Inferior parietal cortex (tissue), 1 donor: Measurements from ENCODE around the gene FRMD4B.

ENCODE experiments used
- DNase-seq: peaks from one replicate; pipeline ENCODE4 v3.0.0-alpha.2; 2016; ENCODE audit errors: extremely low spot score

Gene FRMD4B

DNA sequence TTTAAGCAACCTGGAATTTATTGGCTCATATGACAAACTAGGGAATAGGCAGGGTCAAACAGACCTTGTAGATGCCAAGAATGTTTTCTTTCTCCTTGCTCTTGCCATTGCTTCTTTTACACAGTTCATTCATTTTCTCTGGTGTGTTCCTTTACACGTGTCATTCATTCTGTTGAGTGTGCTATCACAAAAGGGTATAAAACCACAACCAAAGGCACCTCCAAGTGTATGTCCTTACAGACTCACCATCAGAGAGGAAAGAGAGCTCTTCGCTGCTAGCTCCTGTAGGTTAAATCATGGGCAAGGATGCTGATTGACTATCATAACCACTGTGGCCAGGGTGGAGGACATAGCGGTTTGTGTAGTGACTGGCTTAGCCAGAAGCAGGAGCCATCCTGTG is 19.2 kb upstream of the FRMD4B start:
- DNase-seq = no peak

DNA sequence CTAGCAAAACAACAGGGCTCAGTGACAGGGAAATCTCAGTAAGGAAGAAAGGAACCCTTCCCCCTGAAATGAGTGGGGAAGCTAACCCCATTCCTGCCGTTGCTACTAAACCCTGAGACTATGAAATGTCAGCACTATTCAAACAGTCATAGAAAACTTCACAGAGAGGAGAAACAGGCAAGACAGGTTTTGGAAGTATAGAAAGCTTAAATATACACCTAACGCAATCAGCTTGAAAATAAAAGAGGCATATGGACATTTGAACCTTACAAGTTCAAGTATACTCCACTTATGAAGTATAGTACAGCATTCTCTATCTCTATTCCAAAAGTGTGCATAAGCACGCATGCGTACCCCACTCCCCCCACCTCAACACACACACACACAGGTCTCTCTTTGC is 17.6 kb upstream of the FRMD4B start:
- no peak for DNase-seq

GRCh38 chr3:69400683-69401082 is 14.8 kb upstream of the FRMD4B start:
- no peak for DNase-seq

DNA sequence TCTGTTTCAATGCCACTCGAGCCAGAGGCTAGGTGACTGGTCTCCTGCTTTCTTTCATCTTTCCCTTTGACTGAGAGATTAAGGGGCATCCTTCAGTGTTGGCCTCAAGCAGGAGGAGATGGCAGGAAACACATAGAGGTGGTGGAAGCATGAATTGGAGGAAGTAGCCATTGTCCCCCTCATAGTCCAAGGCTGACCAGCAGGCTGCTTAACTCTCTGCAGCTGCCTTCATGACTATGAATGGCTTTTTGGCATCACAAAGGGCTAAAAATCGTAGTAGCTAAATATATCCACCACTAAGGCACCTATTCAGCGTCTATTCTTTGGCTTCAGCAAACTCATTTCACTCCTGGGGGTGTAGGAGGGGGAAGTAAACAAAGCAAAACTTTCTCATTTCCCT is 7.0 kb upstream of the FRMD4B start:
- no peak for DNase-seq

DNA sequence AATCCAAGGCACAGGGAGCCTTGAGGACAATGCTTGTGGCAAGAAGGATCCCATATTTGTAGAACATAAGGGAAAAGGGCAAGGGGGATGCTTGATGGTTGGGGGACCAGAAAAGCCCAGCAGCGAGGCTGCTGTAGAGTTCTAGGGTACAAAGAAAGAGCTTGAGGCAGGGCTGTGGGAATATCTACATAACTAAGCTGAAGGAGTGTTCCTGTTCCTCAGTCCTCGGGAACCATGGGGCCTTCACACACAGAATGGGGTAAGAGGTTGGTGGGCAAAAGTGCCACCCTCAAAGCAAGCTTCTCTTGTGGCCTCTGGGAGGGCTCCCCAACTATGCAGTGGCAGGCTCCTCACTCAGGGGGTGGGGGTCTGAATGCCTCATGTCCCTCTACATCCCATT is 6.5 kb upstream of the FRMD4B start:
- no peak for DNase-seq

DNA sequence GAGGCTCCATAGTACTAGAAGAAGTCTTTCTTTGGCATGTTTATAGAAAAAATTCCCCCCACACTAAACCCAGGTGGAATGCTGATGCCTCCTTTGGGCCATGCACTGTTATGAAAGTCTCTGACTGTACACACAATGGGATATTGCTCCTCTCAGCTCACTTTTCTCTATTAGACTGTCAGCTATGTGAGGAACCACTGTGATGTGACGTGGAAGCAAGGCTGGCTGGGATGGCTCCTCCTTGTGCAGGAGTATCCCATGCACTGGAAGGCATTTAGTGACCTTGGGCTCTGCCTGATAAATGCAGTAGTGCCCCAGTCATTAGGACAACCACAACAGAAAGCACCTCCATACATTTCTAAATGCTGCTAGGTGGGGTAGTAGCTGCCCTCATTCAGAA is 5.7 kb upstream of the FRMD4B start:
- DNase-seq = no peak

GRCh38 chr3:69390771-69391170 is 4.9 kb upstream of the FRMD4B start:
- no peak for DNase-seq

GRCh38 chr3:69389520-69390248 is 3.8 kb upstream of the FRMD4B start:
- DNase-seq = no peak

DNA sequence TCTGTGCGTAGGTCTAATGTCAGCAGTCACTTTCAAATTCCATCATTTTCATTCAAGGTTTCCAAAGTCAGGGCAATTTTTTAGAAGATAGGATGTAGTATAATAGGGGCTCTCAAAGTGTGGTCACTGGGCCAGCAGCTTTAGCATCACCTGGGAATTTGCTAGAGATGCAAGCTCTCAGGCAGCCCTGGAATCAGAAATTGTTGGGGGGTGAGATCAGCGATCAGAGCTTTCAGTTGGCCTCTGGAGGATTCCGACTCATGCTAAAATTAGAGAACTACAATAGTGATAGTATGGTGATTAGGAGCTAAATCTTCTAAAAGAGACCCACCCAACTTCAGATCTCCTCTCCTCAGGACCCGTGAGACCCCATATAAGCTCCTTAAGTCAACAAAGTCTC is 2.4 kb upstream of the FRMD4B start:
- DNase-seq = no peak

GRCh38 chr3:69386556-69387385 is 883 bp upstream of the FRMD4B start:
- DNase-seq = no peak

DNA sequence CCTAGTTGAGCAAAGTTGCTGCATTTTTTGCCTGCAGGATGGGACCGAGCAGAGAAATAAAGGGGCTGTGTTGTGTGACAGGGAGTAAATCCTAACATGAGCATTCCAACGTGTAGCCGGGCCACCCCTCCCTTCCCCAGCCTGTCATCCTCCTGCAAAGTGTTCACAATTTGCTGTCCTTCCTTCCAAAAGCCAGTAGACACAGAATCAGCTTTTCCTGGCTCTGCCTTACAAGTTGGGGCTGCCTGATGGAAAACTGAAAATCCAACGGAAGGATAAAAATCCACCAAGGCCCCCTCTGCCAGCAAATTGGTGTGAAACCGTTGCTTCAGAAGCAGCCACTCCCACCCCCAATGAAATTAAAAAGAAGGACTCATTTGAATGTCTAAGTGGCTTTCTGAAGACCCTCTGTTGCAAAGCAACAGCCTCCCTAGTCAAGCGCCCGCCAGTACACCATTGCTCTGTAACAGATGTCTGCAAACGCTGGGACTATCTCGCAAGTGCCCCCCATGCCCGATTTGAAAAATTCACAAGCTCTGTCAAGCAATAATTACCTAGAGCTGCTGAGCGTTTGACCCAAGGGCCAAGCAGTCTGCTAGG is 665 bp downstream of the FRMD4B start:
- no peak for DNase-seq

DNA sequence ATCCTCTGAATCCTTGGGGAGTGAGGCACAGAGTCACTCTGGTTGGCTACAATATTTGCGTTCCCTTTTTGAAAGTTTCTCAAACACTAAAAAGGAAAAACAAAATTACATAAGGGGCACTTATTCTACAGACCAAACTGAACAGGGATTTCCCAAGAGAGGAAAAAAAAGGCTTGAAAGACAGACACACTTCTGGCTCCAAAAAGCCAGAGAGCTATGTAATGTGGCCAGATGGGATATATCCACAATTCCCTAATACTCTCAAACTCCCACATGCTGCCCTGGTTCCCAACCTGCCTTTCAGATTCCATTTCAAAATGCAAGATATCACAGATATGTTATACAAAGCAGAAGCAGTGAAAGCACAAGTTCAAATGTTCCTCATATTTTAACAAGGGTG is 1.6 kb downstream of the FRMD4B start:
- DNase-seq = no peak

DNA sequence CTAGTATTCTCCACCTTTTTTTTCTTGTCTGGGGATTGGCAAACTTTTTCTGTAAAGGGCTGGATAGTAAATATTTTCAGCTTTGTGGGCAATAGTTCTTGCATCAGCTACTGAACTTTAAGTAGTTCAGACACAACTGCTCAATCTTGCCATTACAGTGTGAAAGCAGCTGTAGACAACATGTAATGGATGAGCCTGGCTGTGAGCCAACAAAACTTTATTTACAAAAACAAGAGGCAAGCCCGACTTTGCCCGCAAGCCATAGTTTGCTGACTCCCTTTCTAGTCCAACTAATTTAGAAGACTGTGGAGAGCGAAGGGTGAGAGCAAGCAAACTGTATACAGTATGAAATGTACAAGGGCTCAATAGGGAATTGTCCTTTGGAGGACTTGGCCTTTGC is 6.2 kb downstream of the FRMD4B start:
- no peak for DNase-seq

DNA sequence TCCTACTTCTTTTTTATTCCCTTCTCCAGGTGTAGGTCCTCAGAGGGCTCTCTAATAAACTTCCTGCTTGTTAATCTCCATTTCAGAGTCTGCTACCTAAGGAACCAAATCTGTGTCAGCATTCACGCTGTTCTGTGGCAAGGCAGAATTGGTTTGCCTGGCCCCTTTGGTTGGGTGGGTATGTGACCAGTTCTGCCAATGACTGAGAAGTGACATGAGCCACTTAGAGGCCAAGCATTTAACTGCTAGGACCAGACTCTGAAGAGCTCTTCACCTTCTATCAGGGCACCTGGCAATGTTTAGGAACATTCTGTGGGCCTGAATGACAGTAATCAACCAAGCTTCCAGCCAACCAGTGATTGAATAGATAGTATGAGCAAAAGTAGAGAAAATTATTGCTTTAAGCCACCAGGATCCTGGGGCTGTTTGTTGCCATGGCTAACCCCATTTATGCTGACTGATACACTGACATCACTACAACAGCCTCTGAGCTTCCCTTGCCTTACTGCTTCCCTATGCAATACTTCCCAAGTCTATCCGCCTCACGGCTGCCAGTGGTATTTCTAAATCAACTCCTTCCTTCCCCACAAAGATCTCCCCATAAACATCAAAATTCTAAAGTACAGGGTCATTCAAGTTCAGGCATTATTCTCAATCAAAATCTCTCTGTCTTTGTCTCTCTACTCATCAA is 7.6 kb downstream of the FRMD4B start:
- DNase-seq = no peak

- no peak for DNase-seq
These were observed 8.6 kb downstream of the FRMD4B start for GRCh38 chr3:69377262-69377661.

- no peak for DNase-seq
These were observed 9.2 kb downstream of the FRMD4B start for GRCh38 chr3:69376731-69377130.

DNA sequence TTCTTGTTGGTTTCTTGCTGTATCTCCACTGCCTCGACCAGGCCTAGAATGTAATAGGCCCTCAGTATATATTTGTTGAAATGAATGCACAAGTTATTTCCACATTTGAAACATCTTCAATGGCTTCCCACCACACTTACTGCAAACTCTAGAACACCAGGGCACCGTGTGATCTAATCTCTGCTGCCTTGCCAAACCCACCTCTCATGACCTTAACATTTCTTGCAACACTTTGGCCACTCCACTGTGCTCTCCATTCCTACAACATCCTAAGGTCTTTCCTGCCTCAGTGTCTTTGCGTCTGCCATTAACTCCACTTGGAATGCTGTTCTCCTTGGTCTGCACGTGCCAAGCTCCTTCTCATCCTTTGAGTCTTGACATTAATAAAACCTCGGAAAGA is 14.1 kb downstream of the FRMD4B start:
- DNase-seq = no peak

DNA sequence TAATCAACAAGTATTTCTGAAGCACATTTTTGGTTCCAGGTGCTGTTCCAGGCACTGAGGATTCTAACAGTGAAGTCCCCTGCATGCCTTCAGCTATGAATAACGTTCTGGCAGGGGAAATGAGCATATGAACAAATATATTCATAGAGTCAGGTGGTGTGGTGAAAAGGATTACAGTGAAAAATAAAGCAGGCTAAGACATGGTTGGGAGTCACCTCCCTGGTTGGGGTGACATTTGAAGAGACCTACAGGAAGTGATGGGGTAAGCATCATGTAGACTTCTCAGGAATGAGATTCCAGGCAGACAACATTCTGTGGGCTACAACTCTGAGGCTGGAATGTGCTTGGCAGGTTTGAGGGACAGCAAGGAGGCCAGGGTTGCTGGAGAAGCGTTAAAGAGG is 15.0 kb downstream of the FRMD4B start:
- DNase-seq = no peak

GRCh38 chr3:69370156-69370883 is 15.6 kb downstream of the FRMD4B start:
- no peak for DNase-seq

GRCh38 chr3:69368129-69368741 is 17.7 kb downstream of the FRMD4B start:
- DNase-seq = no peak

GRCh38 chr3:69367586-69367985 is 18.3 kb downstream of the FRMD4B start:
- no peak for DNase-seq
